Stimulated activated CD8-positive, alpha-beta memory T cell treated with anti-CD3 and anti-CD28 coated beads, Interleukin-15, amount 100 ng/mL, for 1 hour (primary cell): ENCODE results near the gene CORO6.

Experiments
- DNase-seq: peaks from one replicate; pipeline ENCODE4 v3.0.0-alpha.2; 2020; ENCODE audit warnings: low read depth

CORO6 gene

DNA sequence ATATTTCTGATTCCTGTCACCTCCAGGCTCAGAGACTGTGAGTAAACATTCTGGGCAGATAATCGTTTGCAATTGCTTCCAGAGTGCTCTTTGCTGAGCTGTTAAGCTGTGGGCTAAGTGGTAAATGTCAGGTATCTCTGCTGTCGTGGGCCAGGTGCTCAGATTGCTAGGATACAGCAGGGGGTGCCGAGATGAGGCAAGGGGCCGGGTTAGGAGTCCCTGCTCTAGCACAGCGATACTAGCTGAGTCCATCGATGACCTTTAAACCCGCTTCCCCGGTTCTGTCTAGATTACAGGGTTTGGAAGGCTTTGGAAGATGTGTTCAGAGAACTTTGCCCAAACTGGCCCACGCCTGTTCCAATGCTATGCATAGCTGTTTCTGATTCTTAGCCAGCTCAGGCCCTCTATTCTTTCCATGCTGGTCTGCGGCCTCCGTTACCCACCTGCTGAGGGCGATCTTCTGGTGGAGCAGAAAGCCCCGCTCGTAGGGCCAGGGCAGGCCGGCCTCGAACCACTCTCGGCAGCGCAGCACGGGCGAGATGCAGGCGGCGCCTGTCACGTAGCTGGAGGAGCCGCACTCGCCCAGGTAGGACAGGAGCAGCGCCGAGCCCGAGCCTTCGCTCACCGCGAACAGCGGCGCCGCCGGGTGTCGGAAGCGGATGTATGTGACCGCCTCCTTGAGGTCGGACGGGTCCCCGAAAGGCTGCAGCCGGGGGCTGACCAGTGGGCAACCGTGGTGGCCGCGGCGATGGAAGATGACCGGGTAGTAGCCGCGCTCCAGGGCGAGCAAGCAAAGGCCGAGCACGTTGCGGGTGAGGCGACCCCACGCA is 56.9 kb downstream of the CORO6 start:
- no peak for DNase-seq
